Uterus (tissue), 2 donors: ENCODE measurements around the gene MDC1.

ENCODE experiments used
- POLR2A ChIP-seq, 2 donors: fragments of 450-650 bp; IDR thresholded peaks; one replicate each; pipeline ENCODE4 v1.6.1; 2016; ENCODE audit warnings: antibody characterized with exemption in 2 of 2, mild to moderate bottlenecking in 1 of 2, moderate library complexity in 1 of 2
- TF ChIP-seq, protein P1 (sequence below), 4 experiments: fragments of 200-600 bp in 2 of 4; fragments of 450-650 bp in 2 of 4; sonication (generic) in 2 of 4; IDR thresholded peaks; one replicate each; pipeline ENCODE4 v1.5.1; 2016 to 2019; ENCODE audit warnings: antibody characterized with exemption in 4 of 4, mild to moderate bottlenecking in 2 of 4, moderate library complexity in 1 of 4

DNA sequence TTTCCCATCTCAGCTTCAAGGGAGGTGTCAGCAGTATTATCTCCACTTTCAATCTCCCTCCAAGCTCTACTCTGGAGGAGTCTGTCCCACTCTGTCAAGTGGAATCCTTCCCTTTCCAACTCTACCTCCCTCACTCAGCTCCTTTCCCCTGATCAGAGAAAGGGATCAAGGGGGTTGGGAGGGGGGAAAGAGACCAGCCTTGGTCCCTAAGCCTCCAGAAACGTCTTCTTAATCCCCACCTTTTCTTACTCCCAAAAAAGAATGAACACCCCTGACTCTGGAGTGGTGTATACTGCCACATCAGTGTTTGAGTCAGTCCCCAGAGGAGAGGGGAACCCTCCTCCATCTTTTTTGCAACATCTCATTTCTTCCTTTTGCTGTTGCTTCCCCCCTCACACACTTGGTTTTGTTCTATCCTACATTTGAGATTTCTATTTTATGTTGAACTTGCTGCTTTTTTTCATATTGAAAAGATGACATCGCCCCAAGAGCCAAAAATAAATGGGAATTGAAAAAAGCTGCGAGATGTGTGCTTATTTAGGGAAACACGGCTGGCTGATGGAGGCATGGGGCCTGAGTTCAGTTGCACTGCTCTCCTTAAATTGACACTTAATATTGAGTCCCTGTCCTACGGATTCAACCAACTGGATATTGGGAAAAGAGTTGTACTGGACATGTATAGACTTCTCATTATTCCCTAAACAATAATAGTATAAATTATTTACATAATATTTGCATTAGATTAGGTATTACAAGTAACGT, 8.0 kb upstream of the MDC1 start:
- TF ChIP-seq, protein P1, sequence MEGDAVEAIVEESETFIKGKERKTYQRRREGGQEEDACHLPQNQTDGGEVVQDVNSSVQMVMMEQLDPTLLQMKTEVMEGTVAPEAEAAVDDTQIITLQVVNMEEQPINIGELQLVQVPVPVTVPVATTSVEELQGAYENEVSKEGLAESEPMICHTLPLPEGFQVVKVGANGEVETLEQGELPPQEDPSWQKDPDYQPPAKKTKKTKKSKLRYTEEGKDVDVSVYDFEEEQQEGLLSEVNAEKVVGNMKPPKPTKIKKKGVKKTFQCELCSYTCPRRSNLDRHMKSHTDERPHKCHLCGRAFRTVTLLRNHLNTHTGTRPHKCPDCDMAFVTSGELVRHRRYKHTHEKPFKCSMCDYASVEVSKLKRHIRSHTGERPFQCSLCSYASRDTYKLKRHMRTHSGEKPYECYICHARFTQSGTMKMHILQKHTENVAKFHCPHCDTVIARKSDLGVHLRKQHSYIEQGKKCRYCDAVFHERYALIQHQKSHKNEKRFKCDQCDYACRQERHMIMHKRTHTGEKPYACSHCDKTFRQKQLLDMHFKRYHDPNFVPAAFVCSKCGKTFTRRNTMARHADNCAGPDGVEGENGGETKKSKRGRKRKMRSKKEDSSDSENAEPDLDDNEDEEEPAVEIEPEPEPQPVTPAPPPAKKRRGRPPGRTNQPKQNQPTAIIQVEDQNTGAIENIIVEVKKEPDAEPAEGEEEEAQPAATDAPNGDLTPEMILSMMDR (IDR thresholded peaks at IDR 0.05), result no peak
- no peak for TF ChIP-seq POLR2A (IDR thresholded peaks at IDR 0.05)
